Urinary bladder (tissue), 4 donors: ENCODE data around the gene TC2N. TPM values are rescaled to one million over a fixed set of nuclear protein-coding genes. Genes with fewer than 3 reads are reported as not detected.
"Not testable (repeated sequence)": the region's sequence is repeated elsewhere in the genome, so short reads cannot be mapped to it uniquely, and the experiment has no call there.

ENCODE experiments used
- DNase-seq: peaks from one replicate; pipeline ENCODE4 v3.0.0-alpha.2; 2015; ENCODE audit errors: extremely low spot score
- H3K27ac ChIP-seq: one replicate; pipeline ENCODE4 v1.5.1; 2013; ENCODE audit warnings: low read depth, mild to moderate bottlenecking, moderate library complexity
- H3K36me3 ChIP-seq: one replicate; pipeline ENCODE4 v1.6.1; 2013; ENCODE audit warnings: mild to moderate bottlenecking, moderate library complexity; ENCODE audit not compliant: insufficient read depth
- H3K4me1 ChIP-seq: one replicate; pipeline ENCODE4 v1.6.1; 2013; ENCODE audit warnings: mild to moderate bottlenecking, moderate library complexity; ENCODE audit not compliant: insufficient read depth
- H3K4me3 ChIP-seq: one replicate; pipeline ENCODE4 v1.5.1; 2013; ENCODE audit warnings: low read depth, low read length
- WGBS: extraction: QIAGEN DNeasy Blood & Tissue Kit; methylation state at CpG from one replicate; pipeline ENCODE4 v1.1.7; 2013; 5-methylcytosine and 5-hydroxymethylcytosine counted together
- polyA plus RNA-seq: library from polyadenylated mRNA; stranded (reverse); fragments of 200-250 nt; gene quantifications from one replicate; pipeline ENCODE4 v1.2.3, GENCODE V29; 2013
- total RNA-seq: library from RNA; depleted of rRNA; stranded (reverse); fragments of >200 nt; gene quantifications from one replicate; pipeline ENCODE4 v1.2.3, GENCODE V29; 2014
- donor health status: healthy with polysubstance abuse.
- donor health status: healthy.

The TC2N gene
- total and polyA plus RNA-seq, 2 donors: 9.8 to 46.8 TPM

- 80% methylated on average over 3 of the region's 3 CpGs for WGBS
- H3K4me3 ChIP-seq: no peak overlapping the region
- no peak for DNase-seq
Observed at GRCh38 chr14:91817566-91818325, 49.6 kb downstream of the TC2N start.

GRCh38 chr14:91814317-91814716, 53.0 kb downstream of the TC2N start:
- DNase-seq: no peak
- Histone ChIP-seq H3K27ac (no peak overlapping the region), H3K36me3 (no peaks in the 10 kb centered on the region), H3K4me3 (no peak overlapping the region), H3K4me1 (no peaks in the 10 kb centered on the region)
- 85% methylated on average over 1 of the region's 1 CpG for WGBS

More at GRCh38 chr14:91817566-91818325, 49.6 kb downstream of the TC2N start:
- Histone ChIP-seq H3K4me1 (no peaks in the 10 kb centered on the region), H3K36me3 (no peaks in the 10 kb centered on the region), H3K27ac (no peak overlapping the region)

- DNase-seq: no peak
- H3K27ac ChIP-seq: no peak overlapping the region
- no peaks in the 10 kb centered on the region for H3K36me3 ChIP-seq
- no peak overlapping the region for H3K4me3 ChIP-seq
- no peaks in the 10 kb centered on the region for H3K4me1 ChIP-seq
- 85% methylated on average over 2 of the region's 2 CpGs for WGBS
Observed at GRCh38 chr14:91810699-91811098, 56.6 kb downstream of the TC2N start.

- Histone ChIP-seq H3K27ac (no peak overlapping the region), H3K4me1 (no peaks in the 10 kb centered on the region), H3K4me3 (no peak overlapping the region), H3K36me3 (no peaks in the 10 kb centered on the region)
- no peak for DNase-seq
Observed at GRCh38 chr14:91806716-91807115, 60.6 kb downstream of the TC2N start.

- not testable (repeated sequence) for H3K36me3 ChIP-seq, H3K4me3 ChIP-seq, H3K4me1 ChIP-seq, H3K27ac ChIP-seq, DNase-seq
- 74% methylated on average over 1 of the region's 1 CpG for WGBS
Observed at GRCh38 chr14:91806094-91806493, 61.2 kb downstream of the TC2N start.

GRCh38 chr14:91805659-91806058, 61.7 kb downstream of the TC2N start:
- H3K27ac ChIP-seq: no peak overlapping the region
- H3K4me3 ChIP-seq: no peak overlapping the region
- no peaks in the 10 kb centered on the region for H3K4me1 ChIP-seq
- DNase-seq: no peak
- peaks cover 1% of the 10 kb centered on the region for H3K36me3 ChIP-seq

- WGBS: 87% methylated on average over 2 of the region's 2 CpGs
- H3K4me1 ChIP-seq: no peaks in the 10 kb centered on the region
- H3K4me3 ChIP-seq: no peak overlapping the region
- DNase-seq: no peak
- H3K36me3 ChIP-seq: peaks cover 1% of the 10 kb centered on the region
- H3K27ac ChIP-seq: no peak overlapping the region
Observed at GRCh38 chr14:91801358-91801757, 66.0 kb downstream of the TC2N start.

GRCh38 chr14:91796617-91797347, 70.6 kb downstream of the TC2N start:
- peaks cover 1% of the 10 kb centered on the region for H3K36me3 ChIP-seq
- DNase-seq: no peak
- 95% methylated on average over 1 of the region's 1 CpG for WGBS
- no peak overlapping the region for H3K27ac ChIP-seq
- H3K4me3 ChIP-seq: no peak overlapping the region
- H3K4me1 ChIP-seq: no peaks in the 10 kb centered on the region

- Histone ChIP-seq H3K4me3 (no peak overlapping the region), H3K27ac (no peak overlapping the region), H3K36me3 (peaks cover 1% of the 10 kb centered on the region), H3K4me1 (no peaks in the 10 kb centered on the region)
- WGBS: 87% methylated on average over 4 of the region's 4 CpGs
- no peak for DNase-seq
Observed at GRCh38 chr14:91793704-91794103, 73.6 kb downstream of the TC2N start.

- no peaks in the 10 kb centered on the region for H3K4me1 ChIP-seq
- DNase-seq: no peak
- 85% methylated on average over 2 of the region's 2 CpGs for WGBS
- H3K36me3 ChIP-seq: peaks cover 1% of the 10 kb centered on the region
- no peak overlapping the region for H3K27ac ChIP-seq
- no peak overlapping the region for H3K4me3 ChIP-seq
Observed at GRCh38 chr14:91786188-91786587, 81.1 kb downstream of the TC2N start.

GRCh38 chr14:91780452-91780851, 86.9 kb downstream of the TC2N start:
- Histone ChIP-seq H3K4me3 (no peak overlapping the region), H3K27ac (no peak overlapping the region), H3K4me1 (no peaks in the 10 kb centered on the region), H3K36me3 (no peaks in the 10 kb centered on the region)
- WGBS: 38% methylated on average over 3 of the region's 3 CpGs
- no peak for DNase-seq

GRCh38 chr14:91778217-91778616, 89.1 kb downstream of the TC2N start:
- Histone ChIP-seq H3K4me1 (no peaks in the 10 kb centered on the region), H3K4me3 (no peak overlapping the region), H3K27ac (no peak overlapping the region), H3K36me3 (no peaks in the 10 kb centered on the region)
- WGBS: 92% methylated on average over 2 of the region's 2 CpGs
- DNase-seq: no peak

- 72% methylated on average over 5 of the region's 5 CpGs for WGBS
- Histone ChIP-seq H3K36me3 (no peaks in the 10 kb centered on the region), H3K4me1 (no peaks in the 10 kb centered on the region), H3K4me3 (no peak overlapping the region), H3K27ac (no peak overlapping the region)
- no peak for DNase-seq
Observed at GRCh38 chr14:91774140-91775096, 92.9 kb downstream of the TC2N start.
